ENCODE data around the gene NEAT1.

DNA sequence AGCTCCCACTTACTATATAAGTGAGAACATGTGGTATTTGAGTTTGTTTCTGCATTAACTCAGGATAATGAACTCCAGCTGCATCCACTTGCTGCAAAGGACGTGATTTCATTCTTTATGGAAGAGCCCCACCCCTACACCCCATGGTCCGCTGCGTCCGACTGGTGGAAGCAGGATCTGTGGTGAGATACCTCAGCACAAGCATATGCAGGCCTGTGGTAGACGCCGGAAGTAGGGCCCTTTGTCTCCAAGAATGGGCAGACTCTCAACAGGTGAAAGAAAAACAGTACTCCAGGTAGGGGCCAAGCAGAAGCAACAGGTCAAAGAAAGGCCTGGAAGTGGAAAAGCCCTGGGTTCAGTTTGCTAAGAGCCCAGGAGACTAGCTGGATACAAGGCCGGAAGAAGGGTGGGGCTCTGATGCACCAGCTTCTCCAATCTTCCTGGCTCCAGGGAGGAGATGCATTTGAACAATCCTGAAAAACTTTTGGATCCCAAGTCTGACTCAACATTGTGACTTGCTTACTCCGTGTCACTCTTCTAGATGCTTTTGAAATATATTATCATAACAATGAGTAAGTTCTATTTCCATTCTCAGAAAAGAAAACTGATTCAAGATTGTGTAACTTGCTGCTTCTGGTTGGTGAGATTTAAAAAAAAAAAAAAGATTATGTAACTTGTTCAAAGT, 30.4 kb downstream of the NEAT1 start:
- TF ChIP-seq, protein P1, sequence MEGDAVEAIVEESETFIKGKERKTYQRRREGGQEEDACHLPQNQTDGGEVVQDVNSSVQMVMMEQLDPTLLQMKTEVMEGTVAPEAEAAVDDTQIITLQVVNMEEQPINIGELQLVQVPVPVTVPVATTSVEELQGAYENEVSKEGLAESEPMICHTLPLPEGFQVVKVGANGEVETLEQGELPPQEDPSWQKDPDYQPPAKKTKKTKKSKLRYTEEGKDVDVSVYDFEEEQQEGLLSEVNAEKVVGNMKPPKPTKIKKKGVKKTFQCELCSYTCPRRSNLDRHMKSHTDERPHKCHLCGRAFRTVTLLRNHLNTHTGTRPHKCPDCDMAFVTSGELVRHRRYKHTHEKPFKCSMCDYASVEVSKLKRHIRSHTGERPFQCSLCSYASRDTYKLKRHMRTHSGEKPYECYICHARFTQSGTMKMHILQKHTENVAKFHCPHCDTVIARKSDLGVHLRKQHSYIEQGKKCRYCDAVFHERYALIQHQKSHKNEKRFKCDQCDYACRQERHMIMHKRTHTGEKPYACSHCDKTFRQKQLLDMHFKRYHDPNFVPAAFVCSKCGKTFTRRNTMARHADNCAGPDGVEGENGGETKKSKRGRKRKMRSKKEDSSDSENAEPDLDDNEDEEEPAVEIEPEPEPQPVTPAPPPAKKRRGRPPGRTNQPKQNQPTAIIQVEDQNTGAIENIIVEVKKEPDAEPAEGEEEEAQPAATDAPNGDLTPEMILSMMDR (IDR thresholded peaks at IDR 0.05): no peak
- TF ChIP-seq POLR2A (IDR thresholded peaks at IDR 0.05; ENCODE audit: low read depth): no peak

All from esophagus muscularis mucosa (tissue), 3 donors.